Measurements from ENCODE around the gene MYEF2.

- no peak for TF ChIP-seq GATA3 (IDR thresholded peaks at IDR 0.05; ENCODE audit: low read depth, low read length)
- TF ChIP-seq GATA2 (IDR thresholded peaks at IDR 0.05; ENCODE audit: low read depth, low read length): no peak
Observed at GRCh38 chr15:48084759-48085590, 93.1 kb downstream of the MYEF2 start.
